ENCODE results near the gene PHC2.

GRCh38 chr1:33354707-33355316 lies 76.1 kb downstream of the PHC2 start:
- TF ChIP-seq CTCF (IDR thresholded peaks at IDR 0.05) (no peak), POLR2A (IDR thresholded peaks at IDR 0.05) (no peak)
